Astrocyte (in vitro differentiated cells and primary cell): ENCODE measurements around the gene DAZAP1. TPM values are rescaled to one million over a fixed set of nuclear protein-coding genes. Genes with fewer than 3 reads are reported as not detected.

Source experiments
- DNase-seq: peaks from one replicate; pipeline ENCODE4 v3.0.0-alpha.2; 2010; ENCODE audit warnings: low read depth
- FAIRE-seq: peaks from 2 replicates; lab custom pipeline; 2011; peaks lifted over from hg19 to GRCh38; lab: Jason Lieb, UNC
- H2AFZ ChIP-seq: 2 replicates; pipeline ENCODE4 v1.6.0; 2012; ENCODE audit warnings: low read depth, low read length, inconsistent platforms
- H3K27ac ChIP-seq: 2 replicates; pipeline ENCODE4 v1.5.1; 2011; ENCODE audit warnings: low read depth, low read length, inconsistent platforms
- H3K27me3 ChIP-seq: 2 replicates; pipeline ENCODE4 v1.6.0; 2011; ENCODE audit warnings: low read length, inconsistent platforms; ENCODE audit not compliant: insufficient read depth
- H3K36me3 ChIP-seq: 2 replicates; pipeline ENCODE4 v1.5.1; 2011; ENCODE audit warnings: low read length, inconsistent platforms; ENCODE audit not compliant: insufficient read depth
- H3K4me1 ChIP-seq: 2 replicates; pipeline ENCODE4 v1.5.1; 2011; ENCODE audit warnings: low read length, inconsistent platforms; ENCODE audit not compliant: insufficient read depth
- H3K4me2 ChIP-seq: 2 replicates; pipeline ENCODE4 v1.6.0; 2012; ENCODE audit warnings: low read length, inconsistent platforms
- H3K4me3 ChIP-seq: 2 replicates; pipeline ENCODE4 v1.5.1; 2011; ENCODE audit warnings: low read depth, mild to moderate bottlenecking, low read length, inconsistent platforms; ENCODE audit not compliant: insufficient read depth
- H3K79me2 ChIP-seq: 2 replicates; pipeline ENCODE4 v1.6.0; 2012; ENCODE audit warnings: mild to moderate bottlenecking, low read length, inconsistent platforms; ENCODE audit not compliant: insufficient read depth
- H3K9ac ChIP-seq: 2 replicates; pipeline ENCODE4 v1.6.0; 2012; ENCODE audit warnings: mild to moderate bottlenecking, low read length, inconsistent platforms
- H3K9me3 ChIP-seq: 2 replicates; pipeline ENCODE4 v1.5.1; 2012; ENCODE audit warnings: low read depth, mild to moderate bottlenecking, low read length, inconsistent platforms; ENCODE audit not compliant: insufficient read depth
- H4K20me1 ChIP-seq: 2 replicates; pipeline ENCODE4 v1.6.0; 2012; ENCODE audit warnings: low read length, inconsistent platforms; ENCODE audit not compliant: insufficient read depth
- H3K27ac Mint-ChIP-seq: one replicate; pipeline ENCODE4 v1.8.0; 2021; ENCODE audit warnings: mild to moderate bottlenecking, mixed read lengths; ENCODE audit not compliant: unreplicated experiment
- H3K27me3 Mint-ChIP-seq: one replicate; pipeline ENCODE4 v1.8.0; 2021; ENCODE audit warnings: low read depth, mixed read lengths; ENCODE audit not compliant: unreplicated experiment
- H3K36me3 Mint-ChIP-seq: one replicate; pipeline ENCODE4 v1.8.0; 2021; ENCODE audit warnings: low read depth, mixed read lengths; ENCODE audit not compliant: unreplicated experiment
- H3K4me1 Mint-ChIP-seq: one replicate; pipeline ENCODE4 v1.8.0; 2021; ENCODE audit warnings: low read depth, mixed read lengths; ENCODE audit not compliant: unreplicated experiment
- H3K4me3 Mint-ChIP-seq: one replicate; pipeline ENCODE4 v1.8.0; 2021; ENCODE audit warnings: mild to moderate bottlenecking, moderate library complexity, mixed read lengths; ENCODE audit not compliant: unreplicated experiment
- H3K9me3 Mint-ChIP-seq: one replicate; pipeline ENCODE4 v1.8.0; 2021; ENCODE audit warnings: mild to moderate bottlenecking, mixed read lengths; ENCODE audit not compliant: unreplicated experiment
- CTCF ChIP-seq: IDR thresholded peaks from 2 replicates; pipeline ENCODE4 v1.5.1; 2011; ENCODE audit warnings: low read depth, mild to moderate bottlenecking, inconsistent platforms, low read length, moderate library complexity; ENCODE audit not compliant: insufficient read depth
- EZH2 ChIP-seq: IDR thresholded peaks from 2 replicates; pipeline ENCODE4 v1.6.1; 2012; ENCODE audit warnings: mild to moderate bottlenecking, low read length, inconsistent platforms; ENCODE audit not compliant: insufficient read depth
- total RNA-seq: library from RNA; stranded (reverse); gene quantifications from 2 replicates; pipeline ENCODE4 v1.2.1, GENCODE V29; 2021

Gene DAZAP1
- total RNA-seq, 1 donor from 2014 or later, result 108 TPM

GRCh38 chr19:1369214-1369805 lies 38.1 kb upstream of the DAZAP1 start:
- Mint-ChIP-seq H3K27ac (no peak overlapping the region), H3K9me3 (no peaks in the 10 kb centered on the region), H3K27me3 (no peaks in the 10 kb centered on the region), H3K4me1 (no peaks in the 10 kb centered on the region), H3K36me3 (peaks cover 12% of the 10 kb centered on the region), H3K4me3 (no peak overlapping the region)
- Histone ChIP-seq H2AFZ (no peak overlapping the region), H3K36me3 (peaks cover 12% of the 10 kb centered on the region), H4K20me1 (peaks cover 9% of the 10 kb centered on the region), H3K4me2 (no peak overlapping the region), H3K27me3 (no peaks in the 10 kb centered on the region), H3K79me2 (peaks cover 6% of the 10 kb centered on the region), H3K9ac (no peak overlapping the region), H3K27ac (no peak overlapping the region), H3K4me1 (peaks cover 25% of the 10 kb centered on the region), H3K9me3 (no peaks in the 10 kb centered on the region), H3K4me3 (no peak overlapping the region)
- FAIRE-seq, result no peak
- DNase-seq, result no peak
- TF ChIP-seq CTCF (no peak), EZH2 (no peak)

DNA sequence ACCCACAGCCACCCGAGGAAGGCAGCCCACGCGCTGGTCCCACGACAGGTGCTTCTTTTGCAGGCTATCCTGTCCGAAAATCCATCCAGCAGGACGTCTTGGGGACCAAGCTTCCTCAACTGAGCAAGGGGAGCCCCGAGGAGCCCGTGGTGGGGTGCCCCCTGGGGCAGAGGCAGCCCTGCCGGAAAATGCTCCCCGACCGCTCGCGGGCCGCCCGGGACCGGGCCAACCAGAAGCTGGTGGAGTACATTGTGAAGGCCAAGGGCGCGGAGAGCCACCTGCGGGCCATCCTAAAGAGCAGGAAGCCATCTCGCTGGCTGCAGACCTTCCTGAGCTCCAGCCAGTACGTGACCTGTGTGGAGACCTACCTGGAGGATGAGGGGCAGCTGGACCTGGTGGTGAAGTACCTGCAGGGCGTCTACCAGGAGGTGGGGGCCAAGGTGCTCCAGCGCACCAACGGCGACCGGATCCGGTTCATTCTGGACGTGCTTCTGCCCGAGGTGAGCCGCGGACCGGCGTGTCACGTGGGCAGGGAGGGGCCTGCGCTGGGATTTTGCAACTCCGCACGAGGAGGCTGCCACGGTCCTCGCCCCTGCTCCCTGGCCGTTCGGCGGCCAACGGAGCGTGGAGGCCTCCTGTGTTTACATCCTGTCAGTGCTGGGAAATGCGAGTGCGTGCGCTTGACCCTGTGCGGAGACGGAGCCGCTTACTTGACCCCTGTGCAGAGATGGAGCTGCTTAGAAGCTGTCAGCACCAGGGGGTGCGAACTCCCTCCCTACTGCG lies 36.6 kb upstream of the DAZAP1 start:
- Mint-ChIP-seq H3K9me3 (no peaks in the 10 kb centered on the region), H3K4me1 (no peaks in the 10 kb centered on the region), H3K27me3 (no peaks in the 10 kb centered on the region), H3K27ac (no peak overlapping the region), H3K4me3 (no peak overlapping the region), H3K36me3 (peaks cover 9% of the 10 kb centered on the region)
- Histone ChIP-seq H3K9ac (no peak overlapping the region), H3K36me3 (peaks cover 12% of the 10 kb centered on the region), H3K27me3 (no peaks in the 10 kb centered on the region), H2AFZ (no peak overlapping the region), H3K4me3 (no peak overlapping the region), H3K4me2 (no peak overlapping the region), H3K27ac (no peak overlapping the region), H3K79me2 (peaks cover 2% of the 10 kb centered on the region), H3K4me1 (peaks cover 19% of the 10 kb centered on the region), H4K20me1 (peaks cover 5% of the 10 kb centered on the region), H3K9me3 (no peaks in the 10 kb centered on the region)
- FAIRE-seq, result no peak
- no peak for DNase-seq
- TF ChIP-seq CTCF, result no peak
- TF ChIP-seq EZH2, result no peak
